ENCODE measurements around the gene FBXW5. TPM values are rescaled to one million over a fixed set of nuclear protein-coding genes. Genes with fewer than 3 reads are reported as not detected.

The FBXW5 gene
- 107 and 184 TPM in 2 replicates for total RNA-seq

GRCh38 chr9:136944519-136945332, at the start of gene FBXW5, which contains the start of gene C8G:
TSS of gene FBXW5 (minus strand) at chr9:136944738. CDS start at chr9:136944083, 655 bp downstream.
TSS of gene C8G (plus strand) at chr9:136945243. CDS start at chr9:136945321, 78 bp downstream.

GRCh38 chr9:136991993-136992818, 47.7 kb upstream of the FBXW5 start, which contains the start of gene PAXX:
TSS of gene PAXX (plus strand) at chr9:136992422. CDS start at chr9:136992444, 22 bp downstream.

GRCh38 chr9:136982232-136983051, 37.9 kb upstream of the FBXW5 start, which contains the start of gene LCNL1:
TSS of gene LCNL1 (plus strand) at chr9:136982993. CDS start at chr9:136983587, 594 bp downstream.

GRCh38 chr9:136977223-136977622, 32.7 kb upstream of the FBXW5 start, which contains the start of gene PTGDS:
TSS of gene PTGDS (plus strand) at chr9:136977504. CDS start at chr9:136977579, 75 bp downstream.

GRCh38 chr9:136951541-136952320, 7.2 kb upstream of the FBXW5 start, which contains the start of gene LCN12:
TSS of gene LCN12 (plus strand) at chr9:136952273. CDS start at chr9:136952328, 55 bp downstream.

Other genes starting within 250 kb of the FBXW5 start
- gene DIPK1B, start 232.2 kb downstream of the FBXW5 start, total RNA-seq = 0.69 and 1.1 TPM in 2 replicates
- 0.16 TPM in 1 of 2 replicates, not detected in the other for gene LCN10, start 201.8 kb downstream of the FBXW5 start, total RNA-seq
- not detected in 2 replicates for gene LCN6, start 196.2 kb downstream of the FBXW5 start, total RNA-seq
- gene LCN8, start 186.5 kb downstream of the FBXW5 start, total RNA-seq = not detected in 2 replicates
- gene LCN15, start 180.2 kb downstream of the FBXW5 start, total RNA-seq = not detected in 2 replicates
- gene TMEM141, start 153.4 kb downstream of the FBXW5 start, total RNA-seq = 44.7 and 44.8 TPM in 2 replicates
- 0.32 and 0.43 TPM in 2 replicates for gene CCDC183, start 148.4 kb downstream of the FBXW5 start, total RNA-seq
- 54.9 and 57.4 TPM in 2 replicates for gene RABL6, start 136.8 kb downstream of the FBXW5 start, total RNA-seq
- gene AJM1, start 102.3 kb downstream of the FBXW5 start, total RNA-seq = 0.95 and 1.5 TPM in 2 replicates
- gene PHPT1, start 95.3 kb downstream of the FBXW5 start, total RNA-seq = 177 and 292 TPM in 2 replicates
- 0.32 and 1.1 TPM in 2 replicates for gene MAMDC4, start 92.4 kb downstream of the FBXW5 start, total RNA-seq
- 386 and 552 TPM in 2 replicates for gene EDF1, start 78.4 kb downstream of the FBXW5 start, total RNA-seq
- gene TRAF2, start 58.2 kb downstream of the FBXW5 start, total RNA-seq = 6.0 and 9.2 TPM in 2 replicates
- 0.32 and 0.69 TPM in 2 replicates for gene C8G, start 505 bp upstream of the FBXW5 start, total RNA-seq
- not detected in 2 replicates for gene LCN12, start 7.5 kb upstream of the FBXW5 start, total RNA-seq
- 0.79 and 6.0 TPM in 2 replicates for gene PTGDS, start 32.8 kb upstream of the FBXW5 start, total RNA-seq
- gene LCNL1, start 38.3 kb upstream of the FBXW5 start, total RNA-seq = 0.16 and 0.34 TPM in 2 replicates
- 5.8 and 8.5 TPM in 2 replicates for gene PAXX, start 47.7 kb upstream of the FBXW5 start, total RNA-seq
- gene CLIC3, start 51.8 kb upstream of the FBXW5 start, total RNA-seq = 6.8 and 8.2 TPM in 2 replicates
- 14.2 and 23.9 TPM in 2 replicates for gene ABCA2, start 83.5 kb upstream of the FBXW5 start, total RNA-seq
- gene FUT7, start 87.3 kb upstream of the FBXW5 start, total RNA-seq = not detected in 2 replicates
- 11.5 and 13.1 TPM in 2 replicates for gene NPDC1, start 101.4 kb upstream of the FBXW5 start, total RNA-seq
- gene ENTPD2, start 109.3 kb upstream of the FBXW5 start, total RNA-seq = under 0.01 TPM in 1 of 2 replicates, not detected in the other
- gene SAPCD2, start 125.8 kb upstream of the FBXW5 start, total RNA-seq = 0.26 and 0.47 TPM in 2 replicates
- 16.2 and 18.1 TPM in 2 replicates for gene UAP1L1, start 132.8 kb upstream of the FBXW5 start, total RNA-seq
- gene MAN1B1, start 142.2 kb upstream of the FBXW5 start, total RNA-seq = 73.7 and 76.9 TPM in 2 replicates
- gene DPP7, start 170.0 kb upstream of the FBXW5 start, total RNA-seq = 67.8 and 115 TPM in 2 replicates
- gene GRIN1, start 194.4 kb upstream of the FBXW5 start, total RNA-seq = under 0.01 TPM in 1 of 2 replicates, not detected in the other
- not detected in 2 replicates for gene LRRC26, start 225.3 kb upstream of the FBXW5 start, total RNA-seq
- gene TMEM210, start 227.3 kb upstream of the FBXW5 start, total RNA-seq = not detected in 2 replicates
- gene ANAPC2, start 243.8 kb upstream of the FBXW5 start, total RNA-seq = 27.1 and 29.3 TPM in 2 replicates
- gene SSNA1, start 243.9 kb upstream of the FBXW5 start, total RNA-seq = 58.4 and 64.2 TPM in 2 replicates

All from bronchial smooth muscle cell (primary cell).